HG03103 (cell line): ENCODE data around the gene AFF3.

Experiments used
- ATAC-seq: cut with Tn5 transposase; IDR thresholded peaks from one replicate; pipeline ENCODE4 v1.9.1; 2021; ENCODE audit warnings: low read depth; ENCODE audit not compliant: unreplicated experiment

The AFF3 gene

GRCh38 chr2:100046961-100047947 lies 95.1 kb downstream of the AFF3 start:
- ATAC-seq = no peak

- ATAC-seq = no peak
Measured at GRCh38 chr2:100045000-100045399, 97.4 kb downstream of the AFF3 start.

- no peak for ATAC-seq
Measured at GRCh38 chr2:100043891-100044255, 98.5 kb downstream of the AFF3 start.

- no peak for ATAC-seq
Measured at GRCh38 chr2:100043081-100043890, 99.1 kb downstream of the AFF3 start.

- ATAC-seq = no peak
Measured at GRCh38 chr2:100042562-100042961, 99.8 kb downstream of the AFF3 start.

GRCh38 chr2:100041946-100042345 lies 100.4 kb downstream of the AFF3 start:
- ATAC-seq = no peak

GRCh38 chr2:100041385-100041784 lies 101.0 kb downstream of the AFF3 start:
- ATAC-seq = no peak

GRCh38 chr2:100040906-100041305 lies 101.5 kb downstream of the AFF3 start:
- ATAC-seq = no peak

- ATAC-seq = no peak
Measured at GRCh38 chr2:100039291-100039980, 103.0 kb downstream of the AFF3 start.

GRCh38 chr2:100038011-100038410 lies 104.4 kb downstream of the AFF3 start:
- no peak for ATAC-seq

- ATAC-seq = no peak
Measured at GRCh38 chr2:100036793-100037192, 105.6 kb downstream of the AFF3 start.

- ATAC-seq = no peak
Measured at GRCh38 chr2:100036026-100036425, 106.4 kb downstream of the AFF3 start.

GRCh38 chr2:100034431-100034830 lies 108.0 kb downstream of the AFF3 start:
- no peak for ATAC-seq

- no peak for ATAC-seq
Measured at GRCh38 chr2:100033976-100034375, 108.4 kb downstream of the AFF3 start.

- ATAC-seq = no peak
Measured at GRCh38 chr2:100031604-100032003, 110.8 kb downstream of the AFF3 start.

- ATAC-seq = no peak
Measured at GRCh38 chr2:100029460-100029859, 112.9 kb downstream of the AFF3 start.

- ATAC-seq = no peak
Measured at GRCh38 chr2:100021791-100022340, 120.5 kb downstream of the AFF3 start.

- ATAC-seq = no peak
Measured at GRCh38 chr2:100019499-100019898, 122.9 kb downstream of the AFF3 start.

- ATAC-seq = no peak
Measured at GRCh38 chr2:100018341-100019193, 123.8 kb downstream of the AFF3 start.

GRCh38 chr2:100017633-100018032 lies 124.8 kb downstream of the AFF3 start:
- ATAC-seq = no peak
